NCI-H510A treated with DMSO at 0.1 percent for 48 hours (cell line): Measurements from ENCODE around the gene MARCHF10.

Source experiments
- DNase-seq: peaks from one replicate; lab custom pipeline; 2025; lab: John Stamatoyannopoulos, UW

MARCHF10 gene

GRCh38 chr17:62822080-62822904, 14.2 kb upstream of the MARCHF10 start:
- DNase-seq = no peak

GRCh38 chr17:62821189-62822079, 13.3 kb upstream of the MARCHF10 start:
- DNase-seq = no peak

- no peak for DNase-seq
Observed at GRCh38 chr17:62819511-62820221, 11.6 kb upstream of the MARCHF10 start.

GRCh38 chr17:62818526-62818925, 10.4 kb upstream of the MARCHF10 start:
- no peak for DNase-seq

- no peak for DNase-seq
Observed at GRCh38 chr17:62816282-62816839, 8.2 kb upstream of the MARCHF10 start.

GRCh38 chr17:62809656-62810055, 1.5 kb upstream of the MARCHF10 start:
- DNase-seq = no peak

- DNase-seq = no peak
Observed at GRCh38 chr17:62808576-62808970, 459 bp upstream of the MARCHF10 start.

- DNase-seq = no peak
Observed at GRCh38 chr17:62805234-62805633, 2.9 kb downstream of the MARCHF10 start.

GRCh38 chr17:62804822-62805221, 3.3 kb downstream of the MARCHF10 start:
- no peak for DNase-seq

GRCh38 chr17:62804025-62804424, 4.1 kb downstream of the MARCHF10 start:
- no peak for DNase-seq

GRCh38 chr17:62802561-62803205, 5.4 kb downstream of the MARCHF10 start:
- peak; percentile 93 for DNase-seq

- DNase-seq = peak; percentile 94
Observed at GRCh38 chr17:62801553-62802114, 6.5 kb downstream of the MARCHF10 start.

GRCh38 chr17:62800585-62800984, 7.5 kb downstream of the MARCHF10 start:
- DNase-seq = peak; percentile 67

GRCh38 chr17:62797959-62798358, 10.2 kb downstream of the MARCHF10 start:
- no peak for DNase-seq

GRCh38 chr17:62796291-62796690, 11.8 kb downstream of the MARCHF10 start:
- DNase-seq = no peak

GRCh38 chr17:62794666-62794971, 13.5 kb downstream of the MARCHF10 start:
- no peak for DNase-seq

- no peak for DNase-seq
Observed at GRCh38 chr17:62793919-62794665, 14.0 kb downstream of the MARCHF10 start.

- DNase-seq = no peak
Observed at GRCh38 chr17:62792447-62792800, 15.7 kb downstream of the MARCHF10 start.

- DNase-seq = no peak
Observed at GRCh38 chr17:62791767-62792446, 16.2 kb downstream of the MARCHF10 start.

- peak; percentile 84 for DNase-seq
Observed at GRCh38 chr17:62791235-62791734, 16.8 kb downstream of the MARCHF10 start.
